HepG2 (cell line): ENCODE data around the gene GPHN. TPM values are rescaled to one million over a fixed set of nuclear protein-coding genes. Genes with fewer than 3 reads are reported as not detected.

Source experiments
- ATAC-seq: fragments of 200-7000 bp; cut with Tn5 transposase; 3 replicates; pipeline ENCODE4 v1.9.1; 2020; ENCODE audit warnings: mild to moderate bottlenecking, moderate library complexity
- BruUV-seq: library from RNA; stranded (reverse); fragments of 400-500 nt; replicated peaks from 2 replicates; lab custom pipeline; 2021; lab: Mats Ljungman, UMichigan
- CTCF ChIA-PET: fragments of 300-600 bp; formaldehyde crosslinking; extraction: SDS; loops from one replicate; lab custom pipeline; 2021; ENCODE audit warnings: low total read pairs, inconsistent platforms, low intra/inter-chr PET ratio; lab: Yijun Ruan, JAX
- POLR2A ChIA-PET: fragments of 350-600 bp; sonication (Branson Sonifier 250); formaldehyde crosslinking; loops from one replicate; lab custom pipeline; 2020; ENCODE audit warnings: antibody characterized with exemption, inconsistent platforms; lab: Yijun Ruan, JAX
- DNase-seq: peaks from one replicate; pipeline ENCODE4 v3.0.0-alpha.2; 2015; ENCODE audit warnings: low spot score
- FAIRE-seq: peaks from 3 replicates; lab custom pipeline; 2011; peaks lifted over from hg19 to GRCh38; lab: Jason Lieb, UNC
- H2AFZ ChIP-seq: one replicate; pipeline ENCODE4 v1.6.1; 2011; ENCODE audit warnings: low read length, inconsistent platforms
- H3K27ac ChIP-seq: fragments of 300-600 bp; 3 replicates; pipeline ENCODE4 v1.8.0; 2011; ENCODE audit warnings: mixed run types, mild to moderate bottlenecking, mixed read lengths, low read length, inconsistent platforms; ENCODE audit not compliant: insufficient read depth; ENCODE audit errors: extremely low read length
- H3K27me3 ChIP-seq, 2 experiments: fragments of 200-600 bp in 1 of 2; 2 replicates in 1 of 2; 3 replicates in 1 of 2; pipeline versions ENCODE4 v1.6.0 to v1.8.0; 2011; ENCODE audit warnings: low read length in 2 of 2, mild to moderate bottlenecking in 2 of 2, moderate library complexity in 2 of 2, inconsistent platforms in 1 of 2; ENCODE audit not compliant: insufficient read depth in 2 of 2, control insufficient read depth in 1 of 2
- H3K36me3 ChIP-seq, 2 experiments: fragments of 200-600 bp in 1 of 2; replicated peaks in 1 of 2; 2 replicates in 1 of 2; 3 replicates in 1 of 2; pipeline versions ENCODE4 v1.5.1 to v1.8.0; 2011; ENCODE audit warnings: low read length in 2 of 2, inconsistent platforms in 1 of 2; ENCODE audit not compliant: insufficient read depth in 2 of 2, control insufficient read depth in 1 of 2
- H3K4me1 ChIP-seq: 2 replicates; pipeline ENCODE4 v1.5.1; 2012; ENCODE audit warnings: low read length, inconsistent platforms; ENCODE audit not compliant: insufficient read depth
- H3K4me2 ChIP-seq: 2 replicates; pipeline ENCODE4 v1.6.0; 2011; ENCODE audit warnings: low read depth, low read length, inconsistent platforms
- H3K4me3 ChIP-seq, 3 experiments: fragments of 200-600 bp in 1 of 3; sonication (generic), shearing (Covaris generic) in 1 of 3; replicated peaks in 1 of 3; 2 replicates each; pipeline ENCODE4 v1.5.1; 2011 to 2016; ENCODE audit warnings: low read length in 3 of 3, inconsistent platforms in 2 of 3, low read depth in 2 of 3, mild to moderate bottlenecking in 2 of 3, control low read depth in 1 of 3, mixed read lengths in 1 of 3; ENCODE audit not compliant: insufficient read depth in 1 of 3
- H3K79me2 ChIP-seq: one replicate; pipeline ENCODE4 v1.6.1; 2011; ENCODE audit warnings: low read length, inconsistent platforms; ENCODE audit not compliant: insufficient read depth
- H3K9ac ChIP-seq: 2 replicates; pipeline ENCODE4 v1.6.0; 2011; ENCODE audit warnings: mild to moderate bottlenecking, low read depth, low read length, inconsistent platforms; ENCODE audit not compliant: insufficient read depth
- H3K9me3 ChIP-seq: 2 replicates; pipeline ENCODE4 v1.5.1; 2012; ENCODE audit warnings: mild to moderate bottlenecking, low read length
- H4K20me1 ChIP-seq: 2 replicates; pipeline ENCODE4 v1.6.0; 2011; ENCODE audit warnings: inconsistent platforms, mild to moderate bottlenecking, low read length, moderate library complexity; ENCODE audit not compliant: insufficient read depth
- KDM5B ChIP-seq: sonication (generic); formaldehyde crosslinking; IDR thresholded peaks from 2 replicates; pipeline ENCODE4 v1.4.0; 2020; ENCODE audit warnings: missing genetic modification reagents, mild to moderate bottlenecking, borderline replicate concordance
- PCBP2 ChIP-seq: fragments of 200-400 bp; formaldehyde crosslinking; optimal IDR thresholded peaks from 2 replicates; pipeline ENCODE3; 2018; ENCODE audit warnings: low read length, low read depth; ENCODE audit not compliant: poor library complexity, severe bottlenecking
- PHF21A ChIP-seq: sonication (generic); formaldehyde crosslinking; IDR thresholded peaks from 2 replicates; pipeline ENCODE4 v1.5.0; 2020; ENCODE audit warnings: mild to moderate bottlenecking, missing genetic modification reagents
- RNF2 ChIP-seq: fragments of 450-650 bp; conservative IDR thresholded peaks from 2 replicates; pipeline ENCODE4 v1.6.1; 2016; ENCODE audit warnings: low read depth
- ZFP1 ChIP-seq: IDR thresholded peaks from 2 replicates; pipeline ENCODE4 v1.6.1; 2016
- ZNF138 ChIP-seq: sonication (generic); formaldehyde crosslinking; IDR thresholded peaks from 2 replicates; pipeline ENCODE4 v1.5.0; 2020; ENCODE audit warnings: mild to moderate bottlenecking, low read depth, missing genetic modification reagents
- ZNF337 ChIP-seq: sonication (generic); formaldehyde crosslinking; IDR thresholded peaks from 2 replicates; pipeline ENCODE4 v1.5.1; 2020; ENCODE audit warnings: missing genetic modification reagents, low read depth, mild to moderate bottlenecking, borderline replicate concordance
- ZNF747 ChIP-seq: sonication (generic); formaldehyde crosslinking; IDR thresholded peaks from 2 replicates; pipeline ENCODE4 v1.8.1; 2023; ENCODE audit warnings: missing genetic modification reagents, mild to moderate bottlenecking, borderline replicate concordance
- ZZZ3 ChIP-seq: sonication (generic); formaldehyde crosslinking; IDR thresholded peaks from 2 replicates; pipeline ENCODE4 v1.4.0; 2020; ENCODE audit warnings: missing genetic modification reagents, mild to moderate bottlenecking, borderline replicate concordance
- WGBS: methylation state at CpG from one replicate; pipeline ENCODE4 v1.1.6; 2017; ENCODE audit warnings: low lambda C conversion rate; 5-methylcytosine and 5-hydroxymethylcytosine counted together
- in situ Hi-C: cut with HindIII; loops from 2 replicates; pipeline ENCODE4 v1.10.0; 2017; ENCODE audit warnings: low pct_unique_long_range_greater_than_20kb; ENCODE audit not compliant: extremely low pct_ligation_motif_present
- intact Hi-C: fragments of 100-400 bp; cut with micrococcal nuclease; formaldehyde crosslinking; loops from one replicate; pipeline ENCODE4 v1.10.0; 2022; ENCODE audit not compliant: unreplicated experiment
- polyA plus RNA-seq, 8 experiments: library from polyadenylated mRNA; depleted of rRNA in 3 of 8; stranded (reverse) in 7 of 8; unstranded in 1 of 8; fragments of >200 nt; fragmentation: Illumina TruSeq in 4 of 8; extraction: Trizol in 4 of 8; gene quantifications; 2 replicates each; pipeline versions ENCODE4 v1.2.1 to v1.2.3, GENCODE V29; 2011 to 2016; ENCODE audit warnings: low read depth in 4 of 8, missing spikeins in 1 of 8, mixed read lengths in 1 of 8; ENCODE audit not compliant: insufficient read depth in 1 of 8
- total RNA-seq, 5 experiments: library from RNA; depleted of rRNA; stranded (reverse); fragments of >200 nt; fragmentation: Illumina TruSeq; extraction: Trizol; gene quantifications; 2 replicates each; pipeline ENCODE4 v1.2.3, GENCODE V29; 2016; ENCODE audit warnings: low read depth in 1 of 5
- TF ChIP-seq, protein P1 (sequence below): sonication (generic); formaldehyde crosslinking; IDR thresholded peaks from 2 replicates; pipeline ENCODE4 v1.8.0; 2022; ENCODE audit warnings: mild to moderate bottlenecking, missing genetic modification reagents
- TF ChIP-seq, protein P2 (sequence below): sonication (generic); formaldehyde crosslinking; IDR thresholded peaks from 2 replicates; pipeline ENCODE4 v1.4.0; 2020; ENCODE audit warnings: missing genetic modification reagents, borderline replicate concordance
- TF ChIP-seq, protein P3 (sequence below): sonication (generic); formaldehyde crosslinking; IDR thresholded peaks from 2 replicates; pipeline ENCODE4 v1.4.0; 2020; ENCODE audit warnings: missing genetic modification reagents
- TF ChIP-seq, protein P4 (sequence below): sonication (generic); formaldehyde crosslinking; IDR thresholded peaks from 2 replicates; pipeline ENCODE4 v1.4.0; 2020; ENCODE audit warnings: missing genetic modification reagents

Gene GPHN
- total and polyA plus RNA-seq, 2 of the 13 experiments (the other 11 are each of a cell fraction or from before 2014, with no cell fraction given), result 12.7 to 19.2 TPM

DNA sequence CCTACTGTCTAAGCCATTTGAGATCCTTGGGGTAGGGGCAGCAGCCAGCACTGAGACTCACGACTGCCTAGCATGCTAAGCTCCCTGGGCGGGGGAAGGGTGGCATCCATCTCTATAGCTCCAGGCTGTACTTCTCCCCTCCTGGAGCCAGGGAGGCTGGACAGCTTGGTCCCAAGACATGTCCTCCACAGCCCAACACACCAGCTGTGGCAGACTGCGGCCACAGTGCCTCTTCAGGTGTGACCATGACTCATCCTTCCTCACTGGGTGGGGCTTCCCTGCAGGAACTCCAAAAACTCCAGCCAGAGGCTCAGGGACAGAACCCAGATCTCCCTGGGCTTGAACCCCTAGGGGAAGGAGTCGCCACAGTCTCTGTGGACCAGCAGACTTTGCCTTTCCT lies 193.9 kb downstream of the GPHN start:
- Histone ChIP-seq H3K27ac (no peak overlapping the region), H3K4me1 (no peaks in the 10 kb centered on the region), H2AFZ (no peak overlapping the region), H3K4me2 (no peak overlapping the region), H4K20me1 (no peaks in the 10 kb centered on the region), H3K4me3 (no peak overlapping the region), H3K9me3 (no peaks in the 10 kb centered on the region; the same call in 1 of the 2 replicates), H3K36me3 (no peaks in the 10 kb centered on the region), H3K79me2 (no peaks in the 10 kb centered on the region), H3K9ac (no peak overlapping the region), H3K27me3 (no peaks in the 10 kb centered on the region)
- intact Hi-C loops (no loop called here), in situ Hi-C loops (no loop called here)
- no TSS peak for BruUV-seq
- FAIRE-seq, result no peak
- ChIA-PET CTCF (no interaction called here), POLR2A (no interaction called here)
- ATAC-seq, result no peak
- whole genome bisulfite sequencing, result 86% methylated on average over 1 of the region's 4 CpGs
- no peak for DNase-seq
- TF ChIP-seq ZFP1 (no peak), RNF2 (no peak), ZNF138 (CRISPR knock-in tag) (no peak), KDM5B (CRISPR knock-in tag) (no peak), PCBP2 (no peak), PHF21A (no peak), ZNF337 (CRISPR knock-in tag) (no peak), ZNF747 (CRISPR knock-in tag) (no peak), ZZZ3 (CRISPR knock-in tag) (no peak)
- TF ChIP-seq, protein P1, sequence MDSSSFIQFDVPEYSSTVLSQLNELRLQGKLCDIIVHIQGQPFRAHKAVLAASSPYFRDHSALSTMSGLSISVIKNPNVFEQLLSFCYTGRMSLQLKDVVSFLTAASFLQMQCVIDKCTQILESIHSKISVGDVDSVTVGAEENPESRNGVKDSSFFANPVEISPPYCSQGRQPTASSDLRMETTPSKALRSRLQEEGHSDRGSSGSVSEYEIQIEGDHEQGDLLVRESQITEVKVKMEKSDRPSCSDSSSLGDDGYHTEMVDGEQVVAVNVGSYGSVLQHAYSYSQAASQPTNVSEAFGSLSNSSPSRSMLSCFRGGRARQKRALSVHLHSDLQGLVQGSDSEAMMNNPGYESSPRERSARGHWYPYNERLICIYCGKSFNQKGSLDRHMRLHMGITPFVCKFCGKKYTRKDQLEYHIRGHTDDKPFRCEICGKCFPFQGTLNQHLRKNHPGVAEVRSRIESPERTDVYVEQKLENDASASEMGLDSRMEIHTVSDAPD (CRISPR knock-in tag), result no peak
- TF ChIP-seq, protein P2, sequence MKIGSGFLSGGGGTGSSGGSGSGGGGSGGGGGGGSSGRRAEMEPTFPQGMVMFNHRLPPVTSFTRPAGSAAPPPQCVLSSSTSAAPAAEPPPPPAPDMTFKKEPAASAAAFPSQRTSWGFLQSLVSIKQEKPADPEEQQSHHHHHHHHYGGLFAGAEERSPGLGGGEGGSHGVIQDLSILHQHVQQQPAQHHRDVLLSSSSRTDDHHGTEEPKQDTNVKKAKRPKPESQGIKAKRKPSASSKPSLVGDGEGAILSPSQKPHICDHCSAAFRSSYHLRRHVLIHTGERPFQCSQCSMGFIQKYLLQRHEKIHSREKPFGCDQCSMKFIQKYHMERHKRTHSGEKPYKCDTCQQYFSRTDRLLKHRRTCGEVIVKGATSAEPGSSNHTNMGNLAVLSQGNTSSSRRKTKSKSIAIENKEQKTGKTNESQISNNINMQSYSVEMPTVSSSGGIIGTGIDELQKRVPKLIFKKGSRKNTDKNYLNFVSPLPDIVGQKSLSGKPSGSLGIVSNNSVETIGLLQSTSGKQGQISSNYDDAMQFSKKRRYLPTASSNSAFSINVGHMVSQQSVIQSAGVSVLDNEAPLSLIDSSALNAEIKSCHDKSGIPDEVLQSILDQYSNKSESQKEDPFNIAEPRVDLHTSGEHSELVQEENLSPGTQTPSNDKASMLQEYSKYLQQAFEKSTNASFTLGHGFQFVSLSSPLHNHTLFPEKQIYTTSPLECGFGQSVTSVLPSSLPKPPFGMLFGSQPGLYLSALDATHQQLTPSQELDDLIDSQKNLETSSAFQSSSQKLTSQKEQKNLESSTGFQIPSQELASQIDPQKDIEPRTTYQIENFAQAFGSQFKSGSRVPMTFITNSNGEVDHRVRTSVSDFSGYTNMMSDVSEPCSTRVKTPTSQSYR (CRISPR knock-in tag), result no peak
- TF ChIP-seq, protein P3, sequence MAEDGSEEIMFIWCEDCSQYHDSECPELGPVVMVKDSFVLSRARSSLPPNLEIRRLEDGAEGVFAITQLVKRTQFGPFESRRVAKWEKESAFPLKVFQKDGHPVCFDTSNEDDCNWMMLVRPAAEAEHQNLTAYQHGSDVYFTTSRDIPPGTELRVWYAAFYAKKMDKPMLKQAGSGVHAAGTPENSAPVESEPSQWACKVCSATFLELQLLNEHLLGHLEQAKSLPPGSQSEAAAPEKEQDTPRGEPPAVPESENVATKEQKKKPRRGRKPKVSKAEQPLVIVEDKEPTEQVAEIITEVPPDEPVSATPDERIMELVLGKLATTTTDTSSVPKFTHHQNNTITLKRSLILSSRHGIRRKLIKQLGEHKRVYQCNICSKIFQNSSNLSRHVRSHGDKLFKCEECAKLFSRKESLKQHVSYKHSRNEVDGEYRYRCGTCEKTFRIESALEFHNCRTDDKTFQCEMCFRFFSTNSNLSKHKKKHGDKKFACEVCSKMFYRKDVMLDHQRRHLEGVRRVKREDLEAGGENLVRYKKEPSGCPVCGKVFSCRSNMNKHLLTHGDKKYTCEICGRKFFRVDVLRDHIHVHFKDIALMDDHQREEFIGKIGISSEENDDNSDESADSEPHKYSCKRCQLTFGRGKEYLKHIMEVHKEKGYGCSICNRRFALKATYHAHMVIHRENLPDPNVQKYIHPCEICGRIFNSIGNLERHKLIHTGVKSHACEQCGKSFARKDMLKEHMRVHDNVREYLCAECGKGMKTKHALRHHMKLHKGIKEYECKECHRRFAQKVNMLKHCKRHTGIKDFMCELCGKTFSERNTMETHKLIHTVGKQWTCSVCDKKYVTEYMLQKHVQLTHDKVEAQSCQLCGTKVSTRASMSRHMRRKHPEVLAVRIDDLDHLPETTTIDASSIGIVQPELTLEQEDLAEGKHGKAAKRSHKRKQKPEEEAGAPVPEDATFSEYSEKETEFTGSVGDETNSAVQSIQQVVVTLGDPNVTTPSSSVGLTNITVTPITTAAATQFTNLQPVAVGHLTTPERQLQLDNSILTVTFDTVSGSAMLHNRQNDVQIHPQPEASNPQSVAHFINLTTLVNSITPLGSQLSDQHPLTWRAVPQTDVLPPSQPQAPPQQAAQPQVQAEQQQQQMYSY, result no peak
- TF ChIP-seq, protein P4, sequence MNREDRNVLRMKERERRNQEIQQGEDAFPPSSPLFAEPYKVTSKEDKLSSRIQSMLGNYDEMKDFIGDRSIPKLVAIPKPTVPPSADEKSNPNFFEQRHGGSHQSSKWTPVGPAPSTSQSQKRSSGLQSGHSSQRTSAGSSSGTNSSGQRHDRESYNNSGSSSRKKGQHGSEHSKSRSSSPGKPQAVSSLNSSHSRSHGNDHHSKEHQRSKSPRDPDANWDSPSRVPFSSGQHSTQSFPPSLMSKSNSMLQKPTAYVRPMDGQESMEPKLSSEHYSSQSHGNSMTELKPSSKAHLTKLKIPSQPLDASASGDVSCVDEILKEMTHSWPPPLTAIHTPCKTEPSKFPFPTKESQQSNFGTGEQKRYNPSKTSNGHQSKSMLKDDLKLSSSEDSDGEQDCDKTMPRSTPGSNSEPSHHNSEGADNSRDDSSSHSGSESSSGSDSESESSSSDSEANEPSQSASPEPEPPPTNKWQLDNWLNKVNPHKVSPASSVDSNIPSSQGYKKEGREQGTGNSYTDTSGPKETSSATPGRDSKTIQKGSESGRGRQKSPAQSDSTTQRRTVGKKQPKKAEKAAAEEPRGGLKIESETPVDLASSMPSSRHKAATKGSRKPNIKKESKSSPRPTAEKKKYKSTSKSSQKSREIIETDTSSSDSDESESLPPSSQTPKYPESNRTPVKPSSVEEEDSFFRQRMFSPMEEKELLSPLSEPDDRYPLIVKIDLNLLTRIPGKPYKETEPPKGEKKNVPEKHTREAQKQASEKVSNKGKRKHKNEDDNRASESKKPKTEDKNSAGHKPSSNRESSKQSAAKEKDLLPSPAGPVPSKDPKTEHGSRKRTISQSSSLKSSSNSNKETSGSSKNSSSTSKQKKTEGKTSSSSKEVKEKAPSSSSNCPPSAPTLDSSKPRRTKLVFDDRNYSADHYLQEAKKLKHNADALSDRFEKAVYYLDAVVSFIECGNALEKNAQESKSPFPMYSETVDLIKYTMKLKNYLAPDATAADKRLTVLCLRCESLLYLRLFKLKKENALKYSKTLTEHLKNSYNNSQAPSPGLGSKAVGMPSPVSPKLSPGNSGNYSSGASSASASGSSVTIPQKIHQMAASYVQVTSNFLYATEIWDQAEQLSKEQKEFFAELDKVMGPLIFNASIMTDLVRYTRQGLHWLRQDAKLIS, result no peak
